Gastroesophageal sphincter (tissue), 3 donors: Measurements from ENCODE around the gene IL20RB.

ENCODE experiments used
- EP300 ChIP-seq: sonication (generic); formaldehyde crosslinking; IDR thresholded peaks from one replicate; pipeline ENCODE4 v1.6.1; 2017; ENCODE audit warnings: antibody characterized with exemption, mild to moderate bottlenecking
- POLR2A ChIP-seq, 2 donors: fragments of 450-650 bp; IDR thresholded peaks; one replicate each; pipeline ENCODE4 v1.6.1; 2017; ENCODE audit warnings: antibody characterized with exemption in 2 of 2, mild to moderate bottlenecking in 2 of 2, moderate library complexity in 1 of 2
- POLR2AphosphoS5 ChIP-seq: sonication (generic); formaldehyde crosslinking; IDR thresholded peaks from one replicate; pipeline ENCODE4 v1.6.1; 2017; ENCODE audit warnings: antibody characterized with exemption
- TF ChIP-seq, protein P1 (sequence below), 4 experiments: fragments of 200-600 bp in 2 of 4; fragments of 450-650 bp in 2 of 4; sonication (generic) in 1 of 4; IDR thresholded peaks; one replicate each; pipeline ENCODE4 v1.5.1; 2017 to 2019; ENCODE audit warnings: antibody characterized with exemption in 4 of 4, mild to moderate bottlenecking in 2 of 4, moderate library complexity in 2 of 4

DNA sequence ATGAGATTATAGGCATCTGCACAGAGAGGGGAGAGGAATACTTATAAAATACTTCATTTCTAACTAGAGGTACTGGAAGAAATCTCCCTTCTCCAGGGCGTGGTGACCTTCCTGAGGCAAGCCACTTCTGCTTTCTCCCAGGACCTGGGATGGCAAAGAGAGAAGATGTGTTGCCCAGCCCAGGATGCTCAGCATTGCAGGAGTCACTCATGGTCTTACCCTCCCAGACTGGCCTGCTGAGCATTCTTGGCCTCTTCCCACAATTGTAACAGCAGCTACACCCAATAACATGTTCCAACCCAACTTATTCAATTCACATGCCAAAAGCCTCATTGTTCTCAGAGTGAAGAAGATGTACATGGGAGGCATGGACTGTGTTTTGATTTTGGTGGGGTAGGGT is 37.9 kb downstream of the IL20RB start:
- TF ChIP-seq, protein P1, sequence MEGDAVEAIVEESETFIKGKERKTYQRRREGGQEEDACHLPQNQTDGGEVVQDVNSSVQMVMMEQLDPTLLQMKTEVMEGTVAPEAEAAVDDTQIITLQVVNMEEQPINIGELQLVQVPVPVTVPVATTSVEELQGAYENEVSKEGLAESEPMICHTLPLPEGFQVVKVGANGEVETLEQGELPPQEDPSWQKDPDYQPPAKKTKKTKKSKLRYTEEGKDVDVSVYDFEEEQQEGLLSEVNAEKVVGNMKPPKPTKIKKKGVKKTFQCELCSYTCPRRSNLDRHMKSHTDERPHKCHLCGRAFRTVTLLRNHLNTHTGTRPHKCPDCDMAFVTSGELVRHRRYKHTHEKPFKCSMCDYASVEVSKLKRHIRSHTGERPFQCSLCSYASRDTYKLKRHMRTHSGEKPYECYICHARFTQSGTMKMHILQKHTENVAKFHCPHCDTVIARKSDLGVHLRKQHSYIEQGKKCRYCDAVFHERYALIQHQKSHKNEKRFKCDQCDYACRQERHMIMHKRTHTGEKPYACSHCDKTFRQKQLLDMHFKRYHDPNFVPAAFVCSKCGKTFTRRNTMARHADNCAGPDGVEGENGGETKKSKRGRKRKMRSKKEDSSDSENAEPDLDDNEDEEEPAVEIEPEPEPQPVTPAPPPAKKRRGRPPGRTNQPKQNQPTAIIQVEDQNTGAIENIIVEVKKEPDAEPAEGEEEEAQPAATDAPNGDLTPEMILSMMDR (IDR thresholded peaks at IDR 0.05) = no peak
- TF ChIP-seq POLR2A (IDR thresholded peaks at IDR 0.05) (no peak), POLR2AphosphoS5 (no peak), EP300 (no peak)
